Stimulated activated naive CD8-positive, alpha-beta T cell treated with anti-CD3 and anti-CD28 coated beads, Interleukin-15, Interleukin-2, amounts not matched to agents 100 ng/mL and 50 ng/mL, for 24 hours (primary cell): ENCODE results near the gene FCGR2B.
"Not testable (repeated sequence)": the region's sequence is repeated elsewhere in the genome, so short reads cannot be mapped to it uniquely, and the experiment has no call there.

Source experiments
- H3K27ac Mint-ChIP-seq: one replicate; pipeline ENCODE4 v1.8.0; 2021; ENCODE audit warnings: mild to moderate bottlenecking, mixed read lengths
- H3K27me3 Mint-ChIP-seq: one replicate; pipeline ENCODE4 v1.8.0; 2021; ENCODE audit warnings: mixed read lengths
- H3K36me3 Mint-ChIP-seq: one replicate; pipeline ENCODE4 v1.8.0; 2021; ENCODE audit warnings: low read depth, mixed read lengths
- H3K4me1 Mint-ChIP-seq: one replicate; pipeline ENCODE4 v1.8.0; 2021; ENCODE audit warnings: low read depth, mixed read lengths
- H3K4me3 Mint-ChIP-seq: one replicate; pipeline ENCODE4 v1.8.0; 2021; ENCODE audit warnings: mild to moderate bottlenecking, mixed read lengths
- H3K9me3 Mint-ChIP-seq: one replicate; pipeline ENCODE4 v1.8.0; 2021; ENCODE audit warnings: mixed read lengths

The FCGR2B gene

GRCh38 chr1:161709373-161709772 is 46.4 kb downstream of the FCGR2B start:
- no peak overlapping the region for H3K4me3 Mint-ChIP-seq
- peaks cover 7% of the 10 kb centered on the region for H3K4me1 Mint-ChIP-seq
- H3K9me3 Mint-ChIP-seq, result no peaks in the 10 kb centered on the region
- peaks cover 10% of the 10 kb centered on the region for H3K27me3 Mint-ChIP-seq
- no peaks in the 10 kb centered on the region for H3K36me3 Mint-ChIP-seq
- peak overlapping the region; percentile 47 for H3K27ac Mint-ChIP-seq

- Mint-ChIP-seq H3K27me3 (peaks cover 14% of the 10 kb centered on the region), H3K4me3 (no peak overlapping the region), H3K4me1 (peaks cover 7% of the 10 kb centered on the region), H3K36me3 (no peaks in the 10 kb centered on the region), H3K27ac (no peak overlapping the region), H3K9me3 (no peaks in the 10 kb centered on the region)
Observed at GRCh38 chr1:161710560-161710959, 47.6 kb downstream of the FCGR2B start.

- Mint-ChIP-seq H3K27me3 (peaks cover 22% of the 10 kb centered on the region), H3K4me1 (peaks cover 27% of the 10 kb centered on the region), H3K4me3 (peak overlapping the region; percentile 21), H3K9me3 (no peaks in the 10 kb centered on the region), H3K36me3 (no peaks in the 10 kb centered on the region), H3K27ac (peak overlapping the region; percentile 7)
Observed at GRCh38 chr1:161718559-161719324, 55.8 kb downstream of the FCGR2B start.

- H3K27me3 Mint-ChIP-seq, result peaks cover 26% of the 10 kb centered on the region
- no peak overlapping the region for H3K4me3 Mint-ChIP-seq
- H3K4me1 Mint-ChIP-seq, result peaks cover 27% of the 10 kb centered on the region
- no peaks in the 10 kb centered on the region for H3K9me3 Mint-ChIP-seq
- no peaks in the 10 kb centered on the region for H3K36me3 Mint-ChIP-seq
- H3K27ac Mint-ChIP-seq, result peak overlapping the region; percentile 7
Observed at GRCh38 chr1:161719325-161719611, 56.3 kb downstream of the FCGR2B start.

- H3K27ac Mint-ChIP-seq, result no peak overlapping the region
- H3K4me3 Mint-ChIP-seq, result no peak overlapping the region
- peaks cover 28% of the 10 kb centered on the region for H3K27me3 Mint-ChIP-seq
- peaks cover 33% of the 10 kb centered on the region for H3K4me1 Mint-ChIP-seq
- H3K9me3 Mint-ChIP-seq, result no peaks in the 10 kb centered on the region
- no peaks in the 10 kb centered on the region for H3K36me3 Mint-ChIP-seq
Observed at GRCh38 chr1:161720422-161720821, 57.5 kb downstream of the FCGR2B start.

- Mint-ChIP-seq H3K27me3 (peaks cover 27% of the 10 kb centered on the region), H3K4me1 (peaks cover 40% of the 10 kb centered on the region), H3K9me3 (no peaks in the 10 kb centered on the region), H3K27ac (no peak within 1 kb of the TSS), H3K36me3 (no peaks in the 10 kb centered on the region), H3K4me3 (no peak within 1 kb of the TSS)
Observed at GRCh38 chr1:161720956-161721737, 58.2 kb downstream of the FCGR2B start, which contains the start of gene FCRLB. Gene FCRLB, plus strand, starts transcription at chr1:161721544. Its CDS starts 1,129 bp downstream, at chr1:161722673.

GRCh38 chr1:161721738-161722343 is 58.9 kb downstream of the FCGR2B start:
- peaks cover 40% of the 10 kb centered on the region for H3K4me1 Mint-ChIP-seq
- H3K36me3 Mint-ChIP-seq, result no peaks in the 10 kb centered on the region
- no peak overlapping the region for H3K27ac Mint-ChIP-seq
- no peak overlapping the region for H3K4me3 Mint-ChIP-seq
- H3K27me3 Mint-ChIP-seq, result peaks cover 27% of the 10 kb centered on the region
- H3K9me3 Mint-ChIP-seq, result no peaks in the 10 kb centered on the region

- H3K4me3 Mint-ChIP-seq, result no peak overlapping the region
Observed at GRCh38 chr1:161722406-161722805, 59.5 kb downstream of the FCGR2B start.

GRCh38 chr1:161723459-161724141 is 60.7 kb downstream of the FCGR2B start:
- peaks cover 24% of the 10 kb centered on the region for H3K27me3 Mint-ChIP-seq
- peaks cover 48% of the 10 kb centered on the region for H3K4me1 Mint-ChIP-seq
- H3K9me3 Mint-ChIP-seq, result no peaks in the 10 kb centered on the region
- H3K4me3 Mint-ChIP-seq, result no peak overlapping the region
- H3K36me3 Mint-ChIP-seq, result no peaks in the 10 kb centered on the region
- H3K27ac Mint-ChIP-seq, result no peak overlapping the region

More at GRCh38 chr1:161722406-161722805, 59.5 kb downstream of the FCGR2B start:
- Mint-ChIP-seq H3K36me3 (no peaks in the 10 kb centered on the region), H3K27me3 (peaks cover 24% of the 10 kb centered on the region), H3K4me1 (peaks cover 38% of the 10 kb centered on the region), H3K9me3 (no peaks in the 10 kb centered on the region), H3K27ac (no peak overlapping the region)

- Mint-ChIP-seq H3K27ac (peak overlapping the region; percentile 65), H3K4me1 (peaks cover 60% of the 10 kb centered on the region)
Observed at GRCh38 chr1:161725258-161725907, 62.4 kb downstream of the FCGR2B start.

GRCh38 chr1:161725908-161726472 is 63.0 kb downstream of the FCGR2B start:
- Mint-ChIP-seq H3K4me1 (peaks cover 64% of the 10 kb centered on the region), H3K9me3 (no peaks in the 10 kb centered on the region), H3K27ac (peak overlapping the region; percentile 65)

More at GRCh38 chr1:161725258-161725907, 62.4 kb downstream of the FCGR2B start:
- H3K9me3 Mint-ChIP-seq, H3K36me3 Mint-ChIP-seq: not testable (repeated sequence)
- Mint-ChIP-seq H3K27me3 (peaks cover 24% of the 10 kb centered on the region), H3K4me3 (peak overlapping the region; percentile 87)

GRCh38 chr1:161726473-161727255 is 63.7 kb downstream of the FCGR2B start:
- Mint-ChIP-seq H3K27me3 (peaks cover 24% of the 10 kb centered on the region), H3K27ac (peak overlapping the region; percentile 65), H3K9me3 (no peaks in the 10 kb centered on the region), H3K4me1 (peaks cover 64% of the 10 kb centered on the region), H3K4me3 (peak overlapping the region; percentile 87), H3K36me3 (no peaks in the 10 kb centered on the region)

More at GRCh38 chr1:161725908-161726472, 63.0 kb downstream of the FCGR2B start:
- H3K27me3 Mint-ChIP-seq, result peaks cover 24% of the 10 kb centered on the region
- H3K36me3 Mint-ChIP-seq, result no peaks in the 10 kb centered on the region
- H3K4me3 Mint-ChIP-seq, result peak overlapping the region; percentile 87

- no peaks in the 10 kb centered on the region for H3K36me3 Mint-ChIP-seq
- peaks cover 59% of the 10 kb centered on the region for H3K4me1 Mint-ChIP-seq
- H3K27ac Mint-ChIP-seq, result peak overlapping the region; percentile 90
- H3K27me3 Mint-ChIP-seq, result peaks cover 20% of the 10 kb centered on the region
- H3K9me3 Mint-ChIP-seq, result no peaks in the 10 kb centered on the region
- H3K4me3 Mint-ChIP-seq, result peak overlapping the region; percentile 87
Observed at GRCh38 chr1:161727256-161727924, 64.4 kb downstream of the FCGR2B start.
